GM12872 (cell line): Measurements from ENCODE around the gene GJD3.

ENCODE experiments used
- CTCF ChIP-seq: IDR thresholded peaks from 3 replicates; pipeline ENCODE4 v1.5.1; 2011; ENCODE audit warnings: low read depth, mild to moderate bottlenecking, low read length, moderate library complexity; ENCODE audit not compliant: insufficient read depth

Gene GJD3

GRCh38 chr17:40327244-40327729 lies 37.2 kb downstream of the GJD3 start:
- no peak for TF ChIP-seq CTCF

GRCh38 chr17:40326832-40327199 lies 37.7 kb downstream of the GJD3 start:
- TF ChIP-seq CTCF = no peak

- no peak for TF ChIP-seq CTCF
Observed at GRCh38 chr17:40326014-40326831, 38.3 kb downstream of the GJD3 start.

GRCh38 chr17:40325156-40326013 lies 39.2 kb downstream of the GJD3 start:
- TF ChIP-seq CTCF = no peak

GRCh38 chr17:40323391-40324381 lies 40.9 kb downstream of the GJD3 start:
- TF ChIP-seq CTCF = no peak

GRCh38 chr17:40322358-40323315 lies 41.9 kb downstream of the GJD3 start:
- TF ChIP-seq CTCF = no peak
